ENCODE measurements around the gene GFOD1.
A peak's percentile ranks its signal among the peaks of the same experiment; 100 is the strongest.
"Not testable (repeated sequence)": the region's sequence is repeated elsewhere in the genome, so short reads cannot be mapped to it uniquely, and the experiment has no call there.

Gene GFOD1

DNA sequence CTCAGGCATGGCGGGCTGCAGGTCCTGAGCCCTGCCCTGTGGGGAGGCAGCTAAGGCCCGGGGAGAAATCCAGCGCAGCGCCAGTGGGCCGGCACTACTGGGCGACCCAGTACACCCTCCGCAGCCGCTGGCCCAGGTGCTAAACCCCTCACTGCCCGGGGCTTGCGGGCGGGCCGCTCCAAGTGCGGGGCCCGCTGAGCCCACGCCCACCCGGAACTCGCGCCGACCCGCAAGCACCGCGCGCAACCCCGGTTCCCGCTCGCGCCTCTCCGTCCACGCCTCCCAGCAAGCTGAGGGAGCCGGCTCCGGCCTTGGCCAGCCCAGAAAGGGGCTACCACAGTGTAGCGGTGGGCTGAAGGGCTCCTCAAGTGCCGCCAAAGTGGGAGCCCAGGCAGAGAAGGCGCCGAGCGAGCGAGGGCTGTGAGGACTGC is 23.8 kb upstream of the GFOD1 start:
- DNase-seq, result not testable (repeated sequence)

DNA sequence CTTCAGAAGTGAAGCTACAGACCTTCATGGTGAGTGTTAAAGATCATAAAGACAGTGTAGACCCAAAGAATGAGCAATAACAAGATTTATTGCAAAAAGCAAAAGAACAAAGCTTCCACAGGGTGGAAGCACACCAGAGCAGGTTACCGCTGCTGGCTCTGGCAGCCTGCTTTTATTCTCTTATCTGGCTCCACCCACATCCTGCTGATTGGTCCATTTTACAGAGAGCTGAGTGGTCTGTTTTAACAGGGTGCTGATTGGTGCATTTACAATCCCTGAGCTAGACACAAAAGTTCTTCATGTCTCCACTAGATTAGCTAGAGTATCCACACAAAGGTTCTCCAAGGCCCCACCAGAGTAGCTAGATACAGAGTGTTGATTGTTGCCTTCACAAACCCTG is 23.0 kb upstream of the GFOD1 start:
- DNase-seq, result not testable (repeated sequence)

DNA sequence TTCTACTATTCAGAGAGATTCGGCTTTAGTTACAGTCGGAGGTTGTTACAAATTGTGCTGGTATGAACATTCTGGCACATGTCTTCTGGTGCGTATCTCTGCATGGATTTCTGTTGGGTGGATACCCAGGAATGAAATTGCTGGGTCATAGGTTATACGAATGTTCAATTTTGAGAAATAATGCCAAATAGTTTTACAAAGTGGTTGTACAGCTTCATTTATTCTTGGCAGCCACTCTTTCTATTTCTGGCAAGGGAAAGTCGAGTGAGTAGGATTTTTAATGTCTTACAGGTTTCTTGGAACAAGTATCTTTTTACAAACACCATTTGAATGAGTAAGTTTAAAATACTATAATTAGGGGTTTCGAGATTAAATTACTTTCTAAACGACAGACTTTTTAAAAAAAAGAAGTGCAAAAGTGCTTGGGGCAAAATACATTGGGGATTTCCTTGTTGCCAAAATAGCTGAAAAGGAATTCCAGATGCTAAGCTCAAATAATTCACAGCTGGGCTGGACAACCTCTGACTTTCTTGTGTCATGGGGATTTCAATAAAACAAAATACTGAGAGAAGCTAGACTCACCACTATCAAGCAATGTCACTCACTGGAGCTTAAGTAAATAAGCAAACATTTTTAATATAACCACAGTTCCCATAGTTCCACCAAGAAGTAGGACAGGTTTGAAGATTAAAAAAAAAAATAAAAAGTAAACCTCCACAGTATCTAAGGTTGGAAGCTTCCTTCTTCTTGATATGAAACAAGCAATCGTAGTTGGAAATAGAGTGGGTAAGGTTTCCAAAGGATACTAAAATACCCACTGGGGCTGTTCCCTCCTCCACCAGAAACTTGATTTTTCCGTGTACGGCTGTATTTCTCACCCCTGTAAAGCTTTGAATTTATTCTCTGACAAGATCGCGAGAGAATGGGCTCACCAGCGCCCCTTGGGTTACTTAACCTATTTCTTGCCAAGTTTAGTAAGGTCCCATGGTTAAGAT is 21.6 kb upstream of the GFOD1 start:
- DNase-seq, result no peak

GRCh38 chr6:13507306-13507860 is 20.0 kb upstream of the GFOD1 start:
- DNase-seq, result no peak

DNA sequence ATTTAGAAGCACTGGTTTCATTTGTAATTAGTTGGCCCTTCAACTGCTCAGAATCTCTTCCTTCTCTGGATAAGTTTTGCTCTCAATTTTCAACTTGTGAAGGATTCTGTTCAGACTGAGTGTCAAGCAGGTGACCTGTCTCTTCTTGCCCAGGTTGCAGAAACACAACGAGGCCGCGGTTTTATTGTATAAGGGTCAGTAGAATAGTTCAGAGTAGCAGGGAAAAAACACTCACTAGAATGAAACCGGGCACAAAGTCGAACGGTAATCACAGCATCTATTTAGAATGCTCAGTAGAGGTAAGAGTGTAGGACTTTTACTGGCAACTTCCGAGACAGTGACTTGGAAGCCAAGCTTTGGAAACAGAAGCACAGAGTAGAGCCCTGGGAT is 17.9 kb upstream of the GFOD1 start:
- no peak for DNase-seq

GRCh38 chr6:13504611-13505344 is 17.4 kb upstream of the GFOD1 start:
- no peak for DNase-seq

DNA sequence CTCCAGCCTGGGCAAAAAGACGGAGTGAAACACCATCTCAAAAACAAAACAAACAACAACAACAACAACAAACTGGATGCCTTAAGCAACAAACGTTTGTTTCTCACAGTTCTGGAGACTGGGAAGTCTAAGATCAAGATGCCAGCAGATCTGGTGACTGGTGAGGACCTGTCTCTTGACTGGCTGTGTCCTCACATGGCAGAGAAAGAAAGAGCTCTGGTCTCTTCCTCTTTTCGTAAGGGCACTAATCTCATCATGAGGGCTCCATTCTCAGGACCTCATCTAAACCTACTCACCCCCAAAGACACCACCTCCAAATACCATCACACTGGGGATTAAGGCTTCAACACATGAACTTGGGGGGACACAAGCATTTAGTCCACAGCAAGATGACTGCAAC is 13.5 kb upstream of the GFOD1 start:
- no peak for DNase-seq

GRCh38 chr6:13500264-13500663 is 12.9 kb upstream of the GFOD1 start:
- DNase-seq, result peak; percentile 26

GRCh38 chr6:13496513-13497190 is 9.3 kb upstream of the GFOD1 start:
- DNase-seq, result no peak

DNA sequence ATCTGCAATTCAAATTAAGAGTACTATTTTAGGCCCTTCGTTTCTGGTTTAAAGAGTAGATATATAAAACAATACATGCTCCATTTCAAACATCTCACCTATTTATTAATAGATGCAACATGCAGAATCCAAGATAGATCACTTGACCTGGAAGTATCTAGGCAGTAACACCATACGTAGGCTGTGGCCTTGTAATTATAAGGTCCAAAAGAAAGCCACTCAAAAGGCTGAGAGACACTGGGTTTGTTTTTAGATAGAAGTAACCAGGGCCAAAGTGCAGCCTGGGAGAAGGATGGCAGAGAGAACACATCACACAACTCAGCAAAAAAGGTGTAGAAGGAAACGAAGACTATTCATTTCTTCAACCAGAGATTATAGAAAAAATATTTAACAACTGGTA is 8.4 kb upstream of the GFOD1 start:
- DNase-seq, result no peak

GRCh38 chr6:13495112-13495776 is 7.8 kb upstream of the GFOD1 start:
- DNase-seq, result no peak

GRCh38 chr6:13494137-13494536 is 6.7 kb upstream of the GFOD1 start:
- DNase-seq, result no peak

DNA sequence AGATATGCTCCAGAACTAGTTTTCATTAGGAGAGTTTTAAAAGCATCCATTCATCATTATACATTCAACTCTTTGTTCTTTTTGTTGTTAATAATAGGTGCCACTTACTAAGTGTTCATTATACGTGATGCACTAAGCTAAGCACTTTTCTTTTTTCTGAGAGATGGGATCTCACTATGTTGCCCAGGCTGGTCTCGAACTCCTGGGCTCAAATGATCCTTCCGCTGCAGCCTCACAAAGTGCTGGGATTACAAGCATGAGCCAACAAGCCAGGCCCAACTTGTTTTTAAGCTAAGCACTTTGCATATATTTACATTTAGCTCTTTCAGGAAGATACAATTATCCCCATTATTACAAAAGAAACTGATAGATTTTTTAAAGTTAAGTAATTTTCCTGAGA is 5.7 kb upstream of the GFOD1 start:
- DNase-seq, result no peak

DNA sequence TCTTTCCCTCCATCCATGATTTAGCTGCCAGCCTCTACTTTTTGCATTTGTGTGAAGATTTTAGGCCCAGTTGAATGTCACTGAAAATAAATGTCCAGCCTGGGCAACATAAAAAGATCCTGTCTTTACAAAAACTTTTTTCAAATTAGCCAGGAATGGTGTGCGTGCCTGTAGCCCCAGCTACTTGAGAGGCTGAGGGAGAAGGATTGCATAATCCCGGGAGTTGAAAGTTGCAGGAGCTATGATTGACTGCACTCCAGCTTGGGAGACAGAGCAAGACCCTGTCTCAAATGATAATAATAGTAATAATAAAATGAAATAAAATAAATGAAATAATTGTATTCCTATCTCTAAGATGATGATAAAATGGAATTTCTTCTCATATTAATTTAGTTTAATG is 5.0 kb upstream of the GFOD1 start:
- no peak for DNase-seq

- DNase-seq, result no peak
Observed at GRCh38 chr6:13491538-13491937, 4.1 kb upstream of the GFOD1 start.

DNA sequence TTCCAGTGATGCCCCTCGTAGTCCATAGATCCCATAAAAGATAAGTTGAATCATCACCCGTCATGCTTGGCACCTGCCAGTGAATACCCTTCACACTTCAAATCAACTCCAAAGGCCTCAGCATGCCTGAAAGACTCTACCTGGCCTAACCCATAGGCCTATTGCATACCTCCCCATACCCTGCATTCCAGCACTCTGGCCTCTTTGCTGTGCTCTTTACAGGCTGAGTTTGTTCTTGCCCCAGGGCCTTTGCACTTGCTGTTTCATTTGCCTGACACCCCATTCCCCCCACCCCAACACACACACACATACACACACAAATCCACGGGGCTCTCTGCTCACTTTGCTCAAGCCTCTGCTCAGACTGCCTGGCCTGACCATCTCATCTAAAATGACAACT is 3.0 kb upstream of the GFOD1 start:
- no peak for DNase-seq

- DNase-seq, result no peak
Observed at GRCh38 chr6:13488896-13489237, 1.5 kb upstream of the GFOD1 start.

- DNase-seq, result peak; percentile 14
Observed at GRCh38 chr6:13488015-13488895, 855 bp upstream of the GFOD1 start.

GRCh38 chr6:13486679-13487121 is 700 bp downstream of the GFOD1 start:
- peak; percentile 71 for DNase-seq

DNA sequence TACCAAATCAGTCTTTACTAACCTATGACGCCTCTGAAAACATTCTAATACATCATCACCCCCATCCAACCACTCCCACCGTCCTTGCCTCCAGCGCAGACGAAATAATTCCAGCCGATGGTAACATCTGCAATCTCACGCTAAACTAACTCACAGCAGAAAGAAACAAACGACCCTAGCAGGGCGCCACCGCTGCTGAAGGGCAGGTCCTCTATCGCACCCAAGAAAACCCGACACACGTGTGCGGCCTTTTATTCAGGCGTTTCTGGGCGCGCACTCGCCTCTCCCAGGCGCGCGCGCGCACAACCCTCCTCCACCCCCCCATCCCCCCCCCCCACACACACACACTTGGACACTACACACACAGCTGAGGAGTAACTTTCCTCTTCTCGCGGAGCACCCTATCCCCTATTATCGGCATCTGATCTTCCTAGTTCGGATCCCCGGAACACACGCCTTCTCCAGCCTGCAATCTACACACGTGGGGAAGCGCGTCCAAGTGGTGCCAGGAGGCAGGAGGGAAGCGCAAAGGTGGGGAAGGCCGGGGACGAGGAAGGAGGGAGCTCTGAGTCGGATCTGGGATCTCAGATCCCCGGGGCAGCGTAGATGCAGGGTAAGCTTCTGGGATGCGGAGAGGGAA is 1.4 kb downstream of the GFOD1 start:
- DNase-seq, result peak; percentile 35

- DNase-seq, result no peak
Observed at GRCh38 chr6:13485303-13485702, 2.1 kb downstream of the GFOD1 start.

Measured in stimulated activated CD4-positive, alpha-beta T cell treated with anti-CD3 and anti-CD28 coated beads, Interleukin-4, amount 100 ng/mL, for 24 hours (primary cell).